Tibial nerve (tissue), 4 donors: Measurements from ENCODE around the gene CPNE4. TPM values are rescaled to one million over a fixed set of nuclear protein-coding genes. Genes with fewer than 3 reads are reported as not detected.

Experiments used
- DNase-seq, 2 donors: peaks; one replicate each; pipeline ENCODE4 v3.0.0-alpha.2; 2019; ENCODE audit warnings: low spot score in 2 of 2
- H3K27ac ChIP-seq, 4 donors: fragments of 200-600 bp; sonication (generic) in 3 of 4; one replicate each; pipeline ENCODE4 v1.5.1; 2017 to 2019; ENCODE audit warnings: mild to moderate bottlenecking in 1 of 4
- H3K27me3 ChIP-seq, 2 donors: fragments of 200-600 bp; sonication (generic) in 1 of 2; one replicate each; pipeline versions ENCODE4 v1.5.1 to v1.6.0; 2017 to 2019
- H3K36me3 ChIP-seq, 3 donors: fragments of 200-600 bp; sonication (generic); one replicate each; pipeline ENCODE4 v1.5.1; 2018 to 2019
- H3K4me1 ChIP-seq, 4 donors: fragments of 200-600 bp; sonication (generic) in 3 of 4; one replicate each; pipeline ENCODE4 v1.5.1; 2017 to 2019
- H3K4me3 ChIP-seq, 4 donors: fragments of 200-600 bp; sonication (generic) in 3 of 4; one replicate each; pipeline ENCODE4 v1.5.1; 2017 to 2019; ENCODE audit warnings: mild to moderate bottlenecking in 1 of 4, moderate library complexity in 1 of 4
- H3K9me3 ChIP-seq, 4 donors: fragments of 200-600 bp; sonication (generic) in 3 of 4; one replicate each; pipeline ENCODE4 v1.5.1; 2017 to 2019
- CTCF ChIP-seq, 5 experiments: fragments of 200-600 bp in 3 of 5; fragments of 450-650 bp in 2 of 5; sonication (generic) in 3 of 5; IDR thresholded peaks; one replicate each; pipeline ENCODE4 v1.5.1; 2016 to 2019; ENCODE audit warnings: antibody characterized with exemption in 5 of 5, mild to moderate bottlenecking in 3 of 5, moderate library complexity in 2 of 5
- EP300 ChIP-seq, 2 donors: sonication (generic); formaldehyde crosslinking; IDR thresholded peaks; one replicate each; pipeline ENCODE4 v1.6.1; 2017; ENCODE audit warnings: antibody characterized with exemption in 2 of 2, mild to moderate bottlenecking in 1 of 2
- POLR2A ChIP-seq, 2 donors: fragments of 450-650 bp; IDR thresholded peaks; one replicate each; pipeline ENCODE4 v1.6.1; 2017; ENCODE audit warnings: antibody characterized with exemption in 2 of 2, mild to moderate bottlenecking in 2 of 2, moderate library complexity in 2 of 2
- WGBS, 2 donors: methylation state at CpG; one replicate each; pipeline ENCODE4 v1.1.5; 2018; 5-methylcytosine and 5-hydroxymethylcytosine counted together
- total RNA-seq, 4 donors: library from RNA; depleted of rRNA; stranded (reverse); fragments of >200 nt; gene quantifications; one replicate each; pipeline ENCODE4 v1.1.0, GENCODE V29; 2016

CPNE4 gene
- total RNA-seq, 4 donors from 2014 or later: 0.20 TPM; not detected in 3

- DNase-seq: no peak
- Histone ChIP-seq H3K4me3 (peak overlapping the region in 1 of 4 donors; percentile 37), H3K4me1 (peaks cover 0 to 5% (median 0%) of the 10 kb centered on the region in 4 donors), H3K36me3 (no peaks in the 10 kb centered on the region), H3K27ac (no peak overlapping the region), H3K27me3 (peaks cover 0 to 18% of the 10 kb centered on the region in 2 donors), H3K9me3 (no peaks in the 10 kb centered on the region)
- TF ChIP-seq POLR2A (IDR thresholded peaks at IDR 0.05): no peak
- no peak for TF ChIP-seq EP300 (IDR thresholded peaks at IDR 0.05)
- TF ChIP-seq CTCF (IDR thresholded peaks at IDR 0.05): no peak
- 15 to 17% methylated on average over 28 to 37 of the region's 37 CpGs for WGBS, 2 donors
These were observed 507.9 kb downstream of the CPNE4 start for GRCh38 chr3:131526801-131527347.

GRCh38 chr3:131518680-131519079, 516.1 kb downstream of the CPNE4 start:
- DNase-seq: no peak
- Histone ChIP-seq H3K9me3 (peaks cover 0 to 8% (median 0%) of the 10 kb centered on the region in 4 donors), H3K36me3 (no peaks in the 10 kb centered on the region), H3K4me3 (no peak overlapping the region), H3K27ac (no peak overlapping the region), H3K27me3 (no peaks in the 10 kb centered on the region), H3K4me1 (no peaks in the 10 kb centered on the region)
- TF ChIP-seq CTCF (IDR thresholded peaks at IDR 0.05) (no peak), EP300 (IDR thresholded peaks at IDR 0.05) (no peak), POLR2A (IDR thresholded peaks at IDR 0.05) (no peak)
- 77 to 86% methylated on average over 7 of the region's 7 CpGs for WGBS, 2 donors

GRCh38 chr3:131505421-131505820, 529.4 kb downstream of the CPNE4 start:
- Histone ChIP-seq H3K27me3 (no peaks in the 10 kb centered on the region), H3K9me3 (no peaks in the 10 kb centered on the region), H3K4me3 (no peak overlapping the region), H3K27ac (no peak overlapping the region), H3K4me1 (peaks cover 0 to 30% (median 11%) of the 10 kb centered on the region in 4 donors), H3K36me3 (no peaks in the 10 kb centered on the region)
- no peak for TF ChIP-seq POLR2A (IDR thresholded peaks at IDR 0.05)
- TF ChIP-seq CTCF (IDR thresholded peaks at IDR 0.05): no peak
- TF ChIP-seq EP300 (IDR thresholded peaks at IDR 0.05): no peak
- no peak for DNase-seq
- 78 to 86% methylated on average over 4 of the region's 4 CpGs for WGBS, 2 donors

GRCh38 chr3:131503320-131503635, 531.5 kb downstream of the CPNE4 start:
- Histone ChIP-seq H3K27ac (peak overlapping the region; percentile 71 to 84 (median 82)), H3K36me3 (peaks cover 0 to 20% (median 0%) of the 10 kb centered on the region in 3 donors), H3K27me3 (no peaks in the 10 kb centered on the region), H3K4me3 (peak overlapping the region; percentile 78 to 96 (median 86)), H3K9me3 (no peaks in the 10 kb centered on the region), H3K4me1 (peaks cover 0 to 34% (median 11%) of the 10 kb centered on the region in 4 donors)
- DNase-seq: no peak
- no peak for TF ChIP-seq EP300 (IDR thresholded peaks at IDR 0.05)
- TF ChIP-seq CTCF (IDR thresholded peaks at IDR 0.05): no peak
- no peak for TF ChIP-seq POLR2A (IDR thresholded peaks at IDR 0.05)

GRCh38 chr3:131502530-131503319, 532.1 kb downstream of the CPNE4 start, which contains the start of gene MRPL3:
MRPL3 (minus strand) TSS chr3:131502971; CDS start chr3:131502821, 150 bp downstream.
- DNase-seq: peak; percentile 61 to 68
- peaks cover 0 to 34% (median 11%) of the 10 kb centered on the region in 4 donors for H3K4me1 ChIP-seq
- peak within 1 kb of the TSS; percentile 78 to 96 (median 86) for H3K4me3 ChIP-seq
- peak within 1 kb of the TSS; percentile 71 to 84 (median 82) for H3K27ac ChIP-seq
- H3K36me3 ChIP-seq: peaks cover 0 to 25% (median 0%) of the 10 kb centered on the region in 3 donors
- H3K9me3 ChIP-seq: no peaks in the 10 kb centered on the region
- peak in 1 of 2 donors; percentile 90 for TF ChIP-seq EP300 (IDR thresholded peaks at IDR 0.05)
- peak; percentile 13 to 37 for TF ChIP-seq POLR2A (IDR thresholded peaks at IDR 0.05)
- TF ChIP-seq CTCF (IDR thresholded peaks at IDR 0.05): peak in 1 of 5 experiments; percentile 24
- WGBS, 2 donors: 3% methylated on average over 35 to 41 of the region's 47 CpGs
- no peaks in the 10 kb centered on the region for H3K27me3 ChIP-seq
